ENCODE measurements around the gene ILF3.

Gene ILF3

DNA sequence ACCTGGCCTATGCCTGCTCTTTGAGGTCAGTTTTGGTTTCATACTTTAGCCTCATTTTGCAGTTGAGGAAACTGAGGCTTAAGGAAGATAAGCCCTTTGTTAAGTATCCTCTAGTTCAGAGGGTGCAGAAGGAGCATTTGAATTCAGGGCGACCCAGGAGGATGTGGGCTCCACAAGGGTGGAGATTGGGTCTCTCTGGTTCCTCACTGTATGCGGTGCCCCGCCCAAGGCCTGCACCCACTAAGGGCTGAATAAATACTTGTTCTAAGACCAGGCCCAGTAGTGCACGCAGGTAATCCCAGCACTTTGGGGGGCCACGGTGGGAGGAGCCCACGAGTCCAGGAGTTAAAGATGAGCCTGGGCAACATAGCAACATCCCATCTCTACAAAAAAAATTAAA, 29.6 kb upstream of the ILF3 start:
- no peak overlapping the region for H3K27ac ChIP-seq (ENCODE audit: low read depth, low read length)
- H3K4me3 ChIP-seq (ENCODE audit: low read depth in 1 of 5, low read length in 5 of 5): peak overlapping the region in 4 of 5 donors; percentile 59 to 68 (median 68)
- peaks cover 5 to 21% (median 15%) of the 10 kb centered on the region in 5 donors for H3K4me1 ChIP-seq (ENCODE audit: control insufficient read depth in 5 of 5, insufficient read depth in 5 of 5, low read length in 5 of 5)
- H3K9ac ChIP-seq (ENCODE audit: low read length in 5 of 5): no peak overlapping the region
- H3K36me3 ChIP-seq (ENCODE audit: control insufficient read depth in 5 of 5, insufficient read depth in 5 of 5, low read length in 5 of 5): peaks cover 0 to 23% (median 15%) of the 10 kb centered on the region in 5 donors
- H3K27me3 ChIP-seq (ENCODE audit: control insufficient read depth in 5 of 5, insufficient read depth in 4 of 5, low read length in 5 of 5): no peaks in the 10 kb centered on the region
- no peaks in the 10 kb centered on the region for H3K9me3 ChIP-seq (ENCODE audit: control insufficient read depth in 5 of 5, low read length in 5 of 5)

DNA sequence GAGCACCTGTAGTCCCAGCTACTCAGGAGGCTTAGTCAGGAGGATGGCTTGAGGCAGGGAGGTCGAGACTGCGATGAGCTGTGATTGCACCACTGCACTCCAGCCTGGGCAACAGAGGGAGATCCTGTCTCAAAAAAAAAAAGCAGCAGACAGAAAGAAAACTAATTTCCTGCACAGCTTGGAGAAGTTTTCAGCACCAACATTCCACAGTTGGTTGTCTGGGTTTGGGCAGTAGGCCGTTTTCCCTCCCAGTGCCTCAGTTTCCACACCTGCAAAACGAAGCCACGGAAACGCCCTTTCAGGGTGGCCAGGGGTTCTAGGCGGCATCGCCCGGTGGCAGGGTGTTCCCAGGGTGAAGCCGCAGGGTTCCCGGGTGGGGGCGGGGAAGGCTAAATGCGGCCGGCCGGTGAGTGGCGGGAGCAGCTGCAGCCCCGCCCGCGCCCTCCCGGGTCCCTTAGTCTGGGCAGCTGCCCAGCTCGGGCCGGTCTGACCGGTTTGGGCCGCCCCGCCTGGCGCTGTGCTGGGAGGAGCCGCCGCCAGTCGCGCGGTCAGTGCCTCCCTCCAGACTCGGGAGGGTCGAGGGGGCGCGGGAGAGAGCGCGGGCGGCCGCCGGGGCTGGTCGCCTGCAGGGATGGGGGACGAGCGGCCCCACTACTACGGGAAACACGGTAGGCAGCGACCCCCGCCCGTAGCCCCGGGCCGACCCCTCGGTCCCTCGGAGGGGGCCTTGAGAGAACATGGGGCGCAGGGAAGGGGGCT, 29.0 kb upstream of the ILF3 start, which contains the start of gene SLC44A2:
SLC44A2 (plus strand) TSS at position 551 of the 759 bp plus-strand sequence; CDS start at position 632, 81 bp downstream.
- Histone ChIP-seq H3K4me3 (ENCODE audit: low read depth in 1 of 5, low read length in 5 of 5) (peak within 1 kb of the TSS; percentile 59 to 68 (median 67)), H3K27me3 (ENCODE audit: control insufficient read depth in 5 of 5, insufficient read depth in 4 of 5, low read length in 5 of 5) (no peaks in the 10 kb centered on the region), H3K9ac (ENCODE audit: low read length in 5 of 5) (peak within 1 kb of the TSS in 4 of 5 donors; percentile 56 to 77 (median 62)), H3K9me3 (ENCODE audit: control insufficient read depth in 5 of 5, low read length in 5 of 5) (no peaks in the 10 kb centered on the region), H3K36me3 (ENCODE audit: control insufficient read depth in 5 of 5, insufficient read depth in 5 of 5, low read length in 5 of 5) (peaks cover 0 to 24% (median 18%) of the 10 kb centered on the region in 5 donors), H3K27ac (ENCODE audit: low read depth, low read length) (no peak within 1 kb of the TSS), H3K4me1 (ENCODE audit: control insufficient read depth in 5 of 5, insufficient read depth in 5 of 5, low read length in 5 of 5) (peaks cover 5 to 21% (median 15%) of the 10 kb centered on the region in 5 donors)

DNA sequence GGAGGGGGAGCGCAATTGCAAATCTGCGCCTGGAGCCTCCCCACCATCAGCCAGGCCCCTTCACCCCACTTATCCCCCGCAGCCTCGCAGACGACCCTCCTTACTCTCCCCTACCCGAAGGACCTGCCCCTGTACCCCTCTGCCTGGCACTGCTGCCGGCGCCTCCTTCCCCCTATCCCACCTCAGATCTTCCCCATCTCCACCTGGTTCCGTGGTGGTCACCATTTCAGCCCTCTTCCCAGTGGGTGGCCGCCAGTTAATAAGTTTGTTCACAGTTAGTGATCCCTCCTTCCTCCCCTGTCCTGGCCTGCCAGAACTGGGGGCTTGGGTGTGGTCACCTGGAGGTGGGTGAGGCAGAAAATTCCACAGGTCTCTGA, 28.4 kb upstream of the ILF3 start:
- no peaks in the 10 kb centered on the region for H3K9me3 ChIP-seq (ENCODE audit: control insufficient read depth in 5 of 5, low read length in 5 of 5)
- no peak overlapping the region for H3K27ac ChIP-seq (ENCODE audit: low read depth, low read length)
- no peaks in the 10 kb centered on the region for H3K27me3 ChIP-seq (ENCODE audit: control insufficient read depth in 5 of 5, insufficient read depth in 4 of 5, low read length in 5 of 5)
- H3K36me3 ChIP-seq (ENCODE audit: control insufficient read depth in 5 of 5, insufficient read depth in 5 of 5, low read length in 5 of 5): peaks cover 0 to 29% (median 18%) of the 10 kb centered on the region in 5 donors
- H3K4me3 ChIP-seq (ENCODE audit: low read depth in 1 of 5, low read length in 5 of 5): peak overlapping the region in 4 of 5 donors; percentile 51 to 68 (median 63)
- H3K4me1 ChIP-seq (ENCODE audit: control insufficient read depth in 5 of 5, insufficient read depth in 5 of 5, low read length in 5 of 5): peaks cover 5 to 21% (median 15%) of the 10 kb centered on the region in 5 donors
- peak overlapping the region in 4 of 5 donors; percentile 56 to 77 (median 62) for H3K9ac ChIP-seq (ENCODE audit: low read length in 5 of 5)

DNA sequence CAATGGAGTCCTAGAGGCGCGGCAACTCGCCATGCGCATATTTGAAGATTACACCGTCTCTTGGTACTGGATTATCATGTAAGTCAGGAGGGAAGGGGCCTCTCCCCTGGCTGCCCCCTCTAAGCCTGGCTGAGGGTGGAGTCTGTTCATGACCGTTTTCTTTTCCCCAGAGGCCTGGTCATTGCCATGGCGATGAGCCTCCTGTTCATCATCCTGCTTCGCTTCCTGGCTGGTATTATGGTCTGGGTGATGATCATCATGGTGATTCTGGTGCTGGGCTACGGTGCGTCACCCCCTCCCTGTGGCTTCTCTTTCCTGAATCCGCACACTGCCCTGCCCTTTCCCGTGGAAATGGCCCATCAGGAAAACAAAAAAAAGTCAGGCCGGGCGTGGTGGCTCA, 22.3 kb upstream of the ILF3 start:
- no peaks in the 10 kb centered on the region for H3K27me3 ChIP-seq (ENCODE audit: control insufficient read depth in 5 of 5, insufficient read depth in 4 of 5, low read length in 5 of 5)
- H3K36me3 ChIP-seq (ENCODE audit: control insufficient read depth in 5 of 5, insufficient read depth in 5 of 5, low read length in 5 of 5): peaks cover 0 to 68% (median 56%) of the 10 kb centered on the region in 5 donors
- no peak overlapping the region for H3K27ac ChIP-seq (ENCODE audit: low read depth, low read length)

DNA sequence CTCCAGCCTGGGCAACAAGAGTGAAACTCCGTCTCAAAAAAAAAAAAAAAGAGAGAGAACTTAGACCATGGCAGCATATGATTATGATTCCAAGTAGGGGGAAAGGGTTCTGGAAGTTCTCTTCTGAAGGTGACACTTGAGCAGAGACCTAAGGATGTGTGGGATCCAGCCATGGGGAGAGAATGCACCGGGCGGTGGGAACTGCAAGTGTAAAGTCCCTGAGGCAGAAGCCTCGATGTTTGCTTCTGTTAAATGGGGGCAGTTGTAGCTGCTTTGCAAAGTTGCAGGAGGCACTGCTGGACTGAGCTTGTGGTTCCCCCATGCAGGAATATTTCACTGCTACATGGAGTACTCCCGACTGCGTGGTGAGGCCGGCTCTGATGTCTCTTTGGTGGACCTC, 19.7 kb upstream of the ILF3 start:
- H3K36me3 ChIP-seq (ENCODE audit: control insufficient read depth in 5 of 5, insufficient read depth in 5 of 5, low read length in 5 of 5): peaks cover 0 to 73% (median 60%) of the 10 kb centered on the region in 5 donors
- no peaks in the 10 kb centered on the region for H3K9me3 ChIP-seq (ENCODE audit: control insufficient read depth in 5 of 5, low read length in 5 of 5)
- H3K4me1 ChIP-seq (ENCODE audit: control insufficient read depth in 5 of 5, insufficient read depth in 5 of 5, low read length in 5 of 5): peaks cover 0 to 18% (median 12%) of the 10 kb centered on the region in 5 donors
- H3K4me3 ChIP-seq (ENCODE audit: low read depth in 1 of 5, low read length in 5 of 5): no peak overlapping the region
- H3K27me3 ChIP-seq (ENCODE audit: control insufficient read depth in 5 of 5, insufficient read depth in 4 of 5, low read length in 5 of 5): no peaks in the 10 kb centered on the region
- no peak overlapping the region for H3K27ac ChIP-seq (ENCODE audit: low read depth, low read length)
- H3K9ac ChIP-seq (ENCODE audit: low read length in 5 of 5): no peak overlapping the region

More for the DNA sequence above, 22.3 kb upstream of the ILF3 start:
- Histone ChIP-seq H3K9ac (ENCODE audit: low read length in 5 of 5) (no peak overlapping the region), H3K4me1 (ENCODE audit: control insufficient read depth in 5 of 5, insufficient read depth in 5 of 5, low read length in 5 of 5) (peaks cover 0 to 14% (median 8%) of the 10 kb centered on the region in 5 donors), H3K4me3 (ENCODE audit: low read depth in 1 of 5, low read length in 5 of 5) (no peak overlapping the region), H3K9me3 (ENCODE audit: control insufficient read depth in 5 of 5, low read length in 5 of 5) (no peaks in the 10 kb centered on the region)

DNA sequence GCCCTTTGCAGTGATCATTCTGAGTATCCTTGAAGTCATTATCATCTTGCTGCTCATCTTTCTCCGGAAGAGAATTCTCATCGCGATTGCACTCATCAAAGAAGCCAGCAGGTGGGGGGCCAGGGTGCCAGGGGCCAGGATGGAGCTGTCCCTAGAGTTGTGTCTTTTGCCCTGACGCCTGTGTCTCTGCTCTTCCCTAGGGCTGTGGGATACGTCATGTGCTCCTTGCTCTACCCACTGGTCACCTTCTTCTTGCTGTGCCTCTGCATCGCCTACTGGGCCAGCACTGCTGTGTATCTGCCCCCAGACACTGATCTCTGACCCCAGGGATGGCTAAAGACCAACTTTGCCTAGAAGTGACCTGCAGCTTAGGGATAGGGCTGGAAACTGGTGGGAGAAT, 19.2 kb upstream of the ILF3 start:
- H3K27me3 ChIP-seq (ENCODE audit: control insufficient read depth in 5 of 5, insufficient read depth in 4 of 5, low read length in 5 of 5): no peaks in the 10 kb centered on the region
- no peak overlapping the region for H3K4me3 ChIP-seq (ENCODE audit: low read depth in 1 of 5, low read length in 5 of 5)
- H3K9me3 ChIP-seq (ENCODE audit: control insufficient read depth in 5 of 5, low read length in 5 of 5): no peaks in the 10 kb centered on the region
- no peak overlapping the region for H3K9ac ChIP-seq (ENCODE audit: low read length in 5 of 5)
- H3K4me1 ChIP-seq (ENCODE audit: control insufficient read depth in 5 of 5, insufficient read depth in 5 of 5, low read length in 5 of 5): peaks cover 0 to 22% (median 17%) of the 10 kb centered on the region in 5 donors
- peaks cover 0 to 73% (median 60%) of the 10 kb centered on the region in 5 donors for H3K36me3 ChIP-seq (ENCODE audit: control insufficient read depth in 5 of 5, insufficient read depth in 5 of 5, low read length in 5 of 5)
- H3K27ac ChIP-seq (ENCODE audit: low read depth, low read length): no peak overlapping the region

DNA sequence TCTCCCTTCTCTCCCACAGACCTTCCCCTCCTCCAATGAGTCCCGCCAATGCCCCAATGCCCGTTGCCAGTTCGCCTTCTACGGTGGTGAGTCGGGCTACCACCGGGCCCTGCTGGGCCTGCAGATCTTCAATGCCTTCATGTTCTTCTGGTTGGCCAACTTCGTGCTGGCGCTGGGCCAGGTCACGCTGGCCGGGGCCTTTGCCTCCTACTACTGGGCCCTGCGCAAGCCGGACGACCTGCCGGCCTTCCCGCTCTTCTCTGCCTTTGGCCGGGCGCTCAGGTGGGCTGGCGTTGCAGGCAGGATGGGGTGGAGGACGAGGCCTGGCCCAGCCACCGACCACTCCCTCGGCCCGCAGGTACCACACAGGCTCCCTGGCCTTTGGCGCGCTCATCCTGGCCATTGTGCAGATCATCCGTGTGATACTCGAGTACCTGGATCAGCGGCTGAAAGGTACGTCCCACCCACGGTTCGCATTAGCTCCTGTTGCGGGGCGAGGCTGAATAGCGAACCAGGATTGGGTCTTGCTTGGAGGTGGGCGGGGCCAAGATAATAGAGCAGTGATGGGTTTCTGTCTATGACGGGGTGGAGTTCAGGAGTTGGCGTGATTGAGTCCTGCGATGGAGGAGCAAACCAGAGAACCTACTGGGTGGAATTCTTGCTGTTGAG, 17.7 kb upstream of the ILF3 start:
- Histone ChIP-seq H3K27ac (ENCODE audit: low read depth, low read length) (no peak overlapping the region), H3K9ac (ENCODE audit: low read length in 5 of 5) (no peak overlapping the region), H3K27me3 (ENCODE audit: control insufficient read depth in 5 of 5, insufficient read depth in 4 of 5, low read length in 5 of 5) (no peaks in the 10 kb centered on the region), H3K36me3 (ENCODE audit: control insufficient read depth in 5 of 5, insufficient read depth in 5 of 5, low read length in 5 of 5) (peaks cover 0 to 75% (median 62%) of the 10 kb centered on the region in 5 donors), H3K4me3 (ENCODE audit: low read depth in 1 of 5, low read length in 5 of 5) (no peak overlapping the region), H3K4me1 (ENCODE audit: control insufficient read depth in 5 of 5, insufficient read depth in 5 of 5, low read length in 5 of 5) (peaks cover 0 to 22% (median 19%) of the 10 kb centered on the region in 5 donors), H3K9me3 (ENCODE audit: control insufficient read depth in 5 of 5, low read length in 5 of 5) (no peaks in the 10 kb centered on the region)

DNA sequence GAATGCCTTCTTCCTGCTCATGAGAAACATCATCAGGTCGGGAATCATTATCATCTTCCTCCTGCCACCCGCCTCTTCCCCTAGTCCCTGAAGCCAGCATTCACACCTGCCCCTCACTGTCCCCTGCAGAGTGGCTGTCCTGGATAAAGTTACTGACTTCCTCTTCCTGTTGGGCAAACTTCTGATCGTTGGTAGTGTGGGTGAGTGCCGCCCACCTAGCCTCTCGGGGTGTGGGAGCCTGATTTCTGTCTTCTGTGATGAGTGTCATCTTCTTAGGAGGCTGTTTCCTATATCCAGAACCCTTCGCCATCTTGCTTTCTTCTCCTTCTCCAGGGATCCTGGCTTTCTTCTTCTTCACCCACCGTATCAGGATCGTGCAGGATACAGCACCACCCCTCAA, 16.3 kb upstream of the ILF3 start:
- peaks cover 0 to 28% (median 20%) of the 10 kb centered on the region in 5 donors for H3K4me1 ChIP-seq (ENCODE audit: control insufficient read depth in 5 of 5, insufficient read depth in 5 of 5, low read length in 5 of 5)
- no peaks in the 10 kb centered on the region for H3K27me3 ChIP-seq (ENCODE audit: control insufficient read depth in 5 of 5, insufficient read depth in 4 of 5, low read length in 5 of 5)
- no peak overlapping the region for H3K4me3 ChIP-seq (ENCODE audit: low read depth in 1 of 5, low read length in 5 of 5)
- no peak overlapping the region for H3K9ac ChIP-seq (ENCODE audit: low read length in 5 of 5)
- no peak overlapping the region for H3K27ac ChIP-seq (ENCODE audit: low read depth, low read length)
- no peaks in the 10 kb centered on the region for H3K9me3 ChIP-seq (ENCODE audit: control insufficient read depth in 5 of 5, low read length in 5 of 5)
- H3K36me3 ChIP-seq (ENCODE audit: control insufficient read depth in 5 of 5, insufficient read depth in 5 of 5, low read length in 5 of 5): peaks cover 0 to 82% (median 62%) of the 10 kb centered on the region in 5 donors

DNA sequence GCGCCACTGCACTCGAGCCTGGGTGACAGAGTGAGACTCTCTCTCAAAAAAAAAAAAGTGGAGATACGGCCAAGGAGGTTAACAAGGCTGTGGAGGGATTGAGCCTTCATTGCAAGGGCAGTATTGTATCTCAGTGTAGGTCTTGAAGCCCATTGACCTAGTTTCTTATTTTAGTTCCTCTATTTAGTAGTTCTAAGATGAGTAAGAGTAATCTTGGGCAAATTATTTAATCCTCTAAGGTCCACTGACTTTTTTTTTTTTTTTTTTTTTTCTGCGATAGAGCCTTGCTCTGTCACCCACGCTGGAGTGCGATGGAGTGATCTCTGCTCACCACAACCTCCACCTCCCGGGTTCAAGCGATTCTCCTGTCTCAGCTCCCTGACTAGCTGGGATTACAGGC, 14.3 kb upstream of the ILF3 start:
- Histone ChIP-seq H3K4me3 (ENCODE audit: low read depth in 1 of 5, low read length in 5 of 5) (no peak overlapping the region), H3K27me3 (ENCODE audit: control insufficient read depth in 5 of 5, insufficient read depth in 4 of 5, low read length in 5 of 5) (no peaks in the 10 kb centered on the region), H3K9ac (ENCODE audit: low read length in 5 of 5) (no peak overlapping the region), H3K4me1 (ENCODE audit: control insufficient read depth in 5 of 5, insufficient read depth in 5 of 5, low read length in 5 of 5) (peaks cover 5 to 47% (median 36%) of the 10 kb centered on the region in 5 donors), H3K9me3 (ENCODE audit: control insufficient read depth in 5 of 5, low read length in 5 of 5) (no peaks in the 10 kb centered on the region), H3K27ac (ENCODE audit: low read depth, low read length) (no peak overlapping the region), H3K36me3 (ENCODE audit: control insufficient read depth in 5 of 5, insufficient read depth in 5 of 5, low read length in 5 of 5) (peaks cover 0 to 81% (median 60%) of the 10 kb centered on the region in 5 donors)

DNA sequence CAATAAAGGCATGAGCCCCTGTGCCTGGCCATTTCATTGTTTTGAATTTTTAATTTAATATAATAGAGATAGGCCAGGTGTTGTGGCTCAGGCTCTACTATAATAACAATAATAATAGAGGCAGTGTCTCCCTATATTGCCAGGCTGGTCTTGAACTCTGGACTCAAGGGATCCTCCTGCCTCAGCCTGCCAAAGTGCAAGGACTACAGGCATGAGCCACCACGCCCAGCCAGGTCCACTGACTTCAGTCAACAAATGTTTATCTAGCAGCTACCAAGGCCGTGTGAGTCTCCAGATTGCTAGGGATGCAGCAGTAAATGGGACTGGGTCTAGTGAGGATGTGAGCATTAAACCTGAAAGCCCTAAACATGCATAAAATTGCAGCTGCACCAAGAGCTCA, 13.8 kb upstream of the ILF3 start:
- Histone ChIP-seq H3K27ac (ENCODE audit: low read depth, low read length) (no peak overlapping the region), H3K4me1 (ENCODE audit: control insufficient read depth in 5 of 5, insufficient read depth in 5 of 5, low read length in 5 of 5) (peaks cover 5 to 41% (median 31%) of the 10 kb centered on the region in 5 donors), H3K9me3 (ENCODE audit: control insufficient read depth in 5 of 5, low read length in 5 of 5) (no peaks in the 10 kb centered on the region), H3K9ac (ENCODE audit: low read length in 5 of 5) (no peak overlapping the region), H3K27me3 (ENCODE audit: control insufficient read depth in 5 of 5, insufficient read depth in 4 of 5, low read length in 5 of 5) (no peaks in the 10 kb centered on the region), H3K4me3 (ENCODE audit: low read depth in 1 of 5, low read length in 5 of 5) (no peak overlapping the region), H3K36me3 (ENCODE audit: control insufficient read depth in 5 of 5, insufficient read depth in 5 of 5, low read length in 5 of 5) (peaks cover 0 to 76% (median 54%) of the 10 kb centered on the region in 5 donors)
